ENCODE measurements around the gene NF2.

Gene NF2

GRCh38 chr22:29715705-29716104, 112.3 kb downstream of the NF2 start:
- Histone ChIP-seq H3K9ac (ENCODE audit: low read length) (no peak overlapping the region), H3K4me1 (ENCODE audit: control insufficient read depth, insufficient read depth, low read length) (no peaks in the 10 kb centered on the region; the same call in 1 of the 2 replicates), H3K27me3 (ENCODE audit: control insufficient read depth, insufficient read depth, low read length) (peaks cover 46% of the 10 kb centered on the region), H3K9me3 (ENCODE audit: control insufficient read depth, insufficient read depth, low read depth, low read length) (no peaks in the 10 kb centered on the region), H3K4me3 (ENCODE audit: low read depth, low read length) (no peak overlapping the region), H3K27ac (ENCODE audit: low read depth, low read length) (no peak overlapping the region), H3K36me3 (ENCODE audit: control insufficient read depth, insufficient read depth, low read length) (no peaks in the 10 kb centered on the region)

- Histone ChIP-seq H3K9me3 (ENCODE audit: control insufficient read depth, insufficient read depth, low read depth, low read length) (no peaks in the 10 kb centered on the region), H3K27me3 (ENCODE audit: control insufficient read depth, insufficient read depth, low read length) (peaks cover 55% of the 10 kb centered on the region), H3K36me3 (ENCODE audit: control insufficient read depth, insufficient read depth, low read length) (no peaks in the 10 kb centered on the region)
These were observed 113.5 kb downstream of the NF2 start for GRCh38 chr22:29716814-29717545.

DNA sequence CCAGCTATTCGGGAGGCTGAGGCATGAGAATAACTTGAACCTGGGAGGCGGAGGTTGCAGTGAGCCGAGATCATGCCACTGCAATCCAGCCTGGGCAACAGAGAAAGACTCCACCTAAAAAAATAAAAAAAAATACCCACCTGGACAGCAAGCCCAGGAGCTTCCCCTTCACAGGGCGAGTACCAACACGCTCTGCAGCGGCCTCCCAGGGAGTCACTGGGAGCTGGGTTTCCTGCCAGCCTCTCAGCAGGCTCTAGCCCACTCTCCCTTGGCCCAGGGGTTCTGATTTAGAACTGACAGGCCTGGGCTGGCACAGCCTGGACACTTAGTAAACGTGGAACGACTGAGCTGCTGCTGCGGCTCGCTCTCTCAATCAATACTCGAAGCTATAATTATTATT, 114.4 kb downstream of the NF2 start:
- no peak overlapping the region for H3K4me3 ChIP-seq (ENCODE audit: low read depth, low read length)
- no peak overlapping the region for H3K27ac ChIP-seq (ENCODE audit: low read depth, low read length)
- H3K9ac ChIP-seq (ENCODE audit: low read length) = no peak overlapping the region
- H3K9me3 ChIP-seq (ENCODE audit: control insufficient read depth, insufficient read depth, low read depth, low read length) = no peaks in the 10 kb centered on the region
- peaks cover 62% of the 10 kb centered on the region for H3K27me3 ChIP-seq (ENCODE audit: control insufficient read depth, insufficient read depth, low read length)
- no peaks in the 10 kb centered on the region; the same call in 1 of the 2 replicates for H3K4me1 ChIP-seq (ENCODE audit: control insufficient read depth, insufficient read depth, low read length)
- H3K36me3 ChIP-seq (ENCODE audit: control insufficient read depth, insufficient read depth, low read length) = no peaks in the 10 kb centered on the region

More at GRCh38 chr22:29716814-29717545, 113.5 kb downstream of the NF2 start:
- H3K27ac ChIP-seq (ENCODE audit: low read depth, low read length) = no peak overlapping the region
- no peak overlapping the region for H3K4me3 ChIP-seq (ENCODE audit: low read depth, low read length)
- no peaks in the 10 kb centered on the region; the same call in 1 of the 2 replicates for H3K4me1 ChIP-seq (ENCODE audit: control insufficient read depth, insufficient read depth, low read length)
- H3K9ac ChIP-seq (ENCODE audit: low read length) = no peak overlapping the region

DNA sequence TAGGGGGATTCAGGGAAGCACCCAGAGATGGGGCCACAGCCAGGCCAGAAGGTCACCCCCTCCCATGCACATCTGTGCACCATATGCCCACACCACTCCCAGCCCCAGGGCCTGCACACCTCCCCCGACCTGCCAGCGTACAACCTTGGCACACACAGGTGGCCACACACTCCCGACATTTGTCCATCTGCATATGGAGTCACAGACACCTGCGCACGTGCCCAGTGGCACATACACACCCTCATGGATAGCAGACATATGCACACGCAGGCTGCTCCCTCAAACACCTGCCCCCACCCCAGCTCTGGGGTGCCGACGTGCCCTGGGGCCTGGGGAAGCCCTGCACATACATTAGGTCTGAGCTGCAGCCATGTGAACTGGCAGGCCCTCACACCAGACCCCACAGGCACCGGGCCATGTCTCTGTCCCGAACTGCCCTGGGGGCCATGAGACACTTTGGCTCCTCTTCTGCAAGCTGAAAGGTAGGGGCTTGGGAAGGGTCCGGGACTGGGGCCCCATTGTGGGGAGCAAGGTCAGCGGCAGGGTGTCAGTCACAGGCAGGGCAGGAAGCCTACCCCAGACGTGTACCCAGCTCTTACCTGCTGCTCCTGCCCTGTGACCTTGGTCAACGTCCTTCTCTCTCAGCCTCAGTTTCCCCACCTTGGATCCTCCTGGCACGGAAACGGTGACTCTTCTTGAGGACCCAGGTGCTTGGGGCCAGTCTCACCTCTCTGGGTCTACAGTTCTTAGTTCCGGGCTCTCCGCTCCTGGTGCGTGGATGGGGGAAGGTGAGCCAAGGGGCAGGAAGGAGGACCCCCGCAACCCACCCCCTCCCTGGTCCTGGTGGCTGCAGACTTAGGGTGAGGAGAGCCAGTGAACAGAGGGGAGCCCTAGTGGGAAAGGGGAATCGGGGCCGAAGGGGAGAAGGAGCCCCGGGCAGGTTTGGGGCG, 115.8 kb downstream of the NF2 start:
- Histone ChIP-seq H3K4me3 (ENCODE audit: low read depth, low read length) (peak overlapping the region; percentile 11; the same call in 1 of the 2 replicates), H3K9me3 (ENCODE audit: control insufficient read depth, insufficient read depth, low read depth, low read length) (no peaks in the 10 kb centered on the region), H3K36me3 (ENCODE audit: control insufficient read depth, insufficient read depth, low read length) (no peaks in the 10 kb centered on the region), H3K9ac (ENCODE audit: low read length) (no peak overlapping the region), H3K27me3 (ENCODE audit: control insufficient read depth, insufficient read depth, low read length) (peaks cover 73% of the 10 kb centered on the region), H3K27ac (ENCODE audit: low read depth, low read length) (no peak overlapping the region), H3K4me1 (ENCODE audit: control insufficient read depth, insufficient read depth, low read length) (no peaks in the 10 kb centered on the region; the same call in 1 of the 2 replicates)

GRCh38 chr22:29719899-29720645, 116.6 kb downstream of the NF2 start, which contains the start of gene CABP7:
Gene CABP7, plus strand, starts transcription at chr22:29720003. Its CDS starts 422 bp downstream, at chr22:29720425.
- Histone ChIP-seq H3K27ac (ENCODE audit: low read depth, low read length) (no peak within 1 kb of the TSS), H3K9me3 (ENCODE audit: control insufficient read depth, insufficient read depth, low read depth, low read length) (no peaks in the 10 kb centered on the region), H3K4me1 (ENCODE audit: control insufficient read depth, insufficient read depth, low read length) (no peaks in the 10 kb centered on the region), H3K36me3 (ENCODE audit: control insufficient read depth, insufficient read depth, low read length) (no peaks in the 10 kb centered on the region), H3K27me3 (ENCODE audit: control insufficient read depth, insufficient read depth, low read length) (peaks cover 81% of the 10 kb centered on the region), H3K4me3 (ENCODE audit: low read depth, low read length) (peak within 1 kb of the TSS; percentile 50; the same call in 1 of the 2 replicates), H3K9ac (ENCODE audit: low read length) (no peak within 1 kb of the TSS)

- Histone ChIP-seq H3K27ac (ENCODE audit: low read depth, low read length) (no peak overlapping the region), H3K4me3 (ENCODE audit: low read depth, low read length) (peak overlapping the region; percentile 50; the same call in 1 of the 2 replicates), H3K9me3 (ENCODE audit: control insufficient read depth, insufficient read depth, low read depth, low read length) (no peaks in the 10 kb centered on the region), H3K4me1 (ENCODE audit: control insufficient read depth, insufficient read depth, low read length) (no peaks in the 10 kb centered on the region), H3K9ac (ENCODE audit: low read length) (no peak overlapping the region), H3K36me3 (ENCODE audit: control insufficient read depth, insufficient read depth, low read length) (no peaks in the 10 kb centered on the region), H3K27me3 (ENCODE audit: control insufficient read depth, insufficient read depth, low read length) (peaks cover 89% of the 10 kb centered on the region)
These were observed 117.4 kb downstream of the NF2 start for GRCh38 chr22:29720811-29721323.

DNA sequence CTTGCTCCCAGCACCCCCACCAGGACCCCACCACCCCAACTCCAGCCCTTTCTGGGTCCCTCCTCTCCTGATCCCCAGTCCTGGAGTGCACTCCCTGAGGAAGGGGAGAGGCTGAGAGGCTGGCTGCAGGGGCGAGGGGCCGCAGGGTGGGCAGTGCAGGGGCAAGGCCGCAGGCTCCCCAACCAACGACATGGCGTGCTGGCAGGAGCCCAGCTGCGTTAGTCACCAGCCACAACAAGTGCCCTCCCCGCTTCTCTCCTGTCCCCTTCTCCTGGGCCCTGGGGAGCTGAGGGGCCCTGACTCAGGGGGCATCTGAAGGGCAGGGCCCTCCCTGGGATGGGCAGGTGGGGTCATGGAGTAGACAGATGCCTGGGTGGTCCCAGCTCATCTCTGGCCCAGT, 118.7 kb downstream of the NF2 start:
- Histone ChIP-seq H3K4me3 (ENCODE audit: low read depth, low read length) (no peak overlapping the region), H3K27me3 (ENCODE audit: control insufficient read depth, insufficient read depth, low read length) (peaks cover 96% of the 10 kb centered on the region), H3K4me1 (ENCODE audit: control insufficient read depth, insufficient read depth, low read length) (peaks cover 9% of the 10 kb centered on the region), H3K27ac (ENCODE audit: low read depth, low read length) (no peak overlapping the region), H3K9ac (ENCODE audit: low read length) (no peak overlapping the region), H3K36me3 (ENCODE audit: control insufficient read depth, insufficient read depth, low read length) (no peaks in the 10 kb centered on the region), H3K9me3 (ENCODE audit: control insufficient read depth, insufficient read depth, low read depth, low read length) (no peaks in the 10 kb centered on the region)

DNA sequence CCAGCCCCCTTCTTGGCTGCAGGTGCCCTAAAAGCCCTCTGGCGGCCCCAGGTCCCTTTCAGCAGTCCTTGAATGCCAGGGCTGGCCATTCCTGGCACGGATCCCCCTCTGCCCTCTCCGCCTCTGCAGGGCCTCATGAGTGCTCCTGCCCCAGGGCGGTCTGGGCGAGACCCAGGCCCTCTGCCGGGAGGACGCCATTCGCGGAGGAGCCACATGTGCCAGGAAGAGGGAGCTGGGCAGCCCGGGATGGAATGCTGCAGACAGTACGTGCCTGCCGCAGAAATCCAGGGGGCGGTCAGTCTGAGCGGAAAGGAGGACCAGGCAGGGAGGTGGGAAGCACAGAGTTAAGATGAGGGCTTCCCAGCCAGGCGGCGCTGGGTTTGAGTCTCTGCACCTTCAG, 119.2 kb downstream of the NF2 start:
- Histone ChIP-seq H3K36me3 (ENCODE audit: control insufficient read depth, insufficient read depth, low read length) (no peaks in the 10 kb centered on the region), H3K27ac (ENCODE audit: low read depth, low read length) (no peak overlapping the region), H3K27me3 (ENCODE audit: control insufficient read depth, insufficient read depth, low read length) (peaks cover 92% of the 10 kb centered on the region), H3K4me1 (ENCODE audit: control insufficient read depth, insufficient read depth, low read length) (peaks cover 9% of the 10 kb centered on the region), H3K9me3 (ENCODE audit: control insufficient read depth, insufficient read depth, low read depth, low read length) (no peaks in the 10 kb centered on the region), H3K9ac (ENCODE audit: low read length) (no peak overlapping the region), H3K4me3 (ENCODE audit: low read depth, low read length) (no peak overlapping the region)

DNA sequence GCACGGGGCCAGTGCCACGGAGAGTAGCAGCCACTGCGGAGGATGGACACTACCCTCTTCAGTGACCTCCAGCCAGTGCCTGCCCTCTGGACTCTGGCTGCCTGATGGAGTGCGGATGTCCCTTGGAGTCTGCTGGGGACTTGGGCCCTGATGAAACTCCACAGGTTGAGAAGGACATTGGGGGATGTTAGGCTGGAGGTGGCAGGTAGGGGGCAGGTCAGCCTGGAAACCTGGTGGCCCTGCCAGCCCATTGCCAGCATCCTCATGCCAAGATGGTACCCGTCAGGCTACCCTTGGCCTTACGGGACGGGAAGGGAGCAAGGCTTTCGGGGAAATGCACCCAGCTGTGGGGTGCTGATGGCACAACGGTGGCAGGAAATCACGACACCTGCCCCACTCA, 120.3 kb downstream of the NF2 start:
- Histone ChIP-seq H3K27ac (ENCODE audit: low read depth, low read length) (no peak overlapping the region), H3K9me3 (ENCODE audit: control insufficient read depth, insufficient read depth, low read depth, low read length) (no peaks in the 10 kb centered on the region), H3K4me3 (ENCODE audit: low read depth, low read length) (no peak overlapping the region), H3K36me3 (ENCODE audit: control insufficient read depth, insufficient read depth, low read length) (no peaks in the 10 kb centered on the region), H3K9ac (ENCODE audit: low read length) (no peak overlapping the region), H3K4me1 (ENCODE audit: control insufficient read depth, insufficient read depth, low read length) (peaks cover 9% of the 10 kb centered on the region), H3K27me3 (ENCODE audit: control insufficient read depth, insufficient read depth, low read length) (peaks cover 80% of the 10 kb centered on the region)

- H3K36me3 ChIP-seq (ENCODE audit: control insufficient read depth, insufficient read depth, low read length) = no peaks in the 10 kb centered on the region
- H3K4me3 ChIP-seq (ENCODE audit: low read depth, low read length) = no peak overlapping the region
- H3K27me3 ChIP-seq (ENCODE audit: control insufficient read depth, insufficient read depth, low read length) = peaks cover 70% of the 10 kb centered on the region
- H3K4me1 ChIP-seq (ENCODE audit: control insufficient read depth, insufficient read depth, low read length) = peaks cover 9% of the 10 kb centered on the region
- H3K9me3 ChIP-seq (ENCODE audit: control insufficient read depth, insufficient read depth, low read depth, low read length) = no peaks in the 10 kb centered on the region
- H3K9ac ChIP-seq (ENCODE audit: low read length) = no peak overlapping the region
- no peak overlapping the region for H3K27ac ChIP-seq (ENCODE audit: low read depth, low read length)
These were observed 121.4 kb downstream of the NF2 start for GRCh38 chr22:29724843-29725242.

Measured in HUES6 (cell line).